GM12878 (cell line): Measurements from ENCODE around the gene KIF21B. TPM values are rescaled to one million over a fixed set of nuclear protein-coding genes. Genes with fewer than 3 reads are reported as not detected.

Source experiments
- ATAC-seq: fragments of 200-7000 bp; cut with Tn5 transposase; 3 replicates; pipeline ENCODE4 v1.9.1; 2020; ENCODE audit warnings: mild to moderate bottlenecking, moderate library complexity
- BruUV-seq: library from RNA; stranded (reverse); fragments of 400-500 nt; replicated peaks from 2 replicates; lab custom pipeline; 2021; lab: Mats Ljungman, UMichigan
- CTCF ChIA-PET: fragments of 300-600 bp; sonication (Branson Sonifier 250); formaldehyde crosslinking; extraction: SDS; loops from one replicate; lab custom pipeline; 2021; ENCODE audit warnings: inconsistent platforms; lab: Yijun Ruan, JAX
- POLR2A ChIA-PET: fragments of 350-600 bp; formaldehyde crosslinking; extraction: SDS; loops from one replicate; lab custom pipeline; 2021; ENCODE audit warnings: inconsistent platforms; lab: Charles Lee
- RAD21 ChIA-PET: fragments of 300-600 bp; sonication (Branson Sonifier 250); formaldehyde crosslinking; loops from one replicate; lab custom pipeline; 2023; ENCODE audit warnings: antibody characterized with exemption; ENCODE audit not compliant: unreplicated experiment; lab: Charles Lee
- SMC1A ChIA-PET: fragments of 300-600 bp; sonication (Branson Sonifier 250); formaldehyde crosslinking; loops from one replicate; lab custom pipeline; 2023; ENCODE audit not compliant: unreplicated experiment, uncharacterized antibody; lab: Charles Lee
- DNase-seq: peaks from one replicate; pipeline ENCODE4 v3.0.0-alpha.2; 2011; ENCODE audit warnings: low read depth, low spot score
- FAIRE-seq: peaks from 3 replicates; lab custom pipeline; 2011; peaks lifted over from hg19 to GRCh38; lab: Jason Lieb, UNC
- H2AFZ ChIP-seq: 2 replicates; pipeline ENCODE4 v1.6.0; 2011; ENCODE audit warnings: low read depth, low read length, control low read depth; ENCODE audit not compliant: control insufficient read depth
- H3K27ac ChIP-seq: 2 replicates; pipeline ENCODE4 v1.5.1; 2011; ENCODE audit warnings: control low read depth; ENCODE audit not compliant: control insufficient read depth, insufficient read depth
- H3K27me3 ChIP-seq, 2 experiments: replicated peaks in 1 of 2; 2 replicates each; pipeline versions ENCODE4 v1.6.0 to v1.6.1; 2011; ENCODE audit warnings: low read length in 1 of 2; ENCODE audit not compliant: control insufficient read depth in 2 of 2, insufficient read depth in 2 of 2
- H3K36me3 ChIP-seq, 2 experiments: 2 replicates each; pipeline ENCODE4 v1.5.1; 2011; ENCODE audit warnings: low read length in 1 of 2; ENCODE audit not compliant: control insufficient read depth in 2 of 2, insufficient read depth in 2 of 2
- H3K4me1 ChIP-seq: 2 replicates; pipeline ENCODE4 v1.6.1; 2011; ENCODE audit warnings: mild to moderate bottlenecking, low read length, moderate library complexity, mixed read lengths; ENCODE audit not compliant: control insufficient read depth, insufficient read depth
- H3K4me2 ChIP-seq: 2 replicates; pipeline ENCODE4 v1.6.0; 2011; ENCODE audit warnings: control low read depth; ENCODE audit not compliant: control insufficient read depth, insufficient read depth
- H3K4me3 ChIP-seq: fragments of 200-600 bp; sonication (generic); 2 replicates; pipeline ENCODE4 v1.5.1; 2016
- H3K79me2 ChIP-seq: 2 replicates; pipeline ENCODE4 v1.6.0; 2011; ENCODE audit warnings: low read length; ENCODE audit not compliant: control insufficient read depth, insufficient read depth
- H3K9ac ChIP-seq: 2 replicates; pipeline ENCODE4 v1.8.0; 2011; ENCODE audit warnings: low read length, control low read depth, mixed read lengths; ENCODE audit not compliant: control insufficient read depth, insufficient read depth
- H3K9me3 ChIP-seq: replicated peaks from 3 replicates; pipeline ENCODE4 v1.5.1; 2011; ENCODE audit warnings: mild to moderate bottlenecking, low read length; ENCODE audit not compliant: control insufficient read depth, insufficient read depth
- H4K20me1 ChIP-seq: 2 replicates; pipeline ENCODE4 v1.6.0; 2011; ENCODE audit not compliant: control insufficient read depth, insufficient read depth
- ATF3 ChIP-seq: IDR thresholded peaks from 2 replicates; pipeline ENCODE4 v1.6.1; 2011; ENCODE audit warnings: low read depth, mild to moderate bottlenecking, low read length, moderate library complexity, borderline replicate concordance; ENCODE audit errors: extremely low read depth
- BMI1 ChIP-seq: fragments of 450-650 bp; IDR thresholded peaks from 2 replicates; pipeline ENCODE4 v1.6.1; 2016; ENCODE audit warnings: mild to moderate bottlenecking, moderate library complexity, borderline replicate concordance
- CBFB ChIP-seq: IDR thresholded peaks from 2 replicates; pipeline ENCODE4 v1.6.1; 2016; ENCODE audit warnings: antibody characterized with exemption, low read depth
- EP300 ChIP-seq, 2 experiments: fragments of 150-350 bp in 1 of 2; IDR thresholded peaks; 2 replicates each; pipeline ENCODE4 v1.6.1; 2011 to 2012; ENCODE audit warnings: low read depth in 2 of 2, low read length in 2 of 2, borderline replicate concordance in 1 of 2, improper control_type of control experiment in 1 of 2, inconsistent platforms in 1 of 2; ENCODE audit not compliant: control insufficient read depth in 1 of 2
- LARP7 ChIP-seq: fragments of 450-650 bp; IDR thresholded peaks from 2 replicates; pipeline ENCODE4 v1.6.1; 2017; ENCODE audit warnings: mild to moderate bottlenecking
- MEF2A ChIP-seq: IDR thresholded peaks from 2 replicates; pipeline ENCODE4 v1.6.1; 2011; ENCODE audit warnings: low read depth, mild to moderate bottlenecking, low read length, moderate library complexity; ENCODE audit not compliant: insufficient read depth
- NR2C2 ChIP-seq: IDR thresholded peaks from 2 replicates; pipeline ENCODE4 v1.6.1; 2011; ENCODE audit warnings: borderline replicate concordance, low read depth; ENCODE audit not compliant: control insufficient read depth, insufficient read length
- PKNOX1 ChIP-seq: fragments of 450-650 bp; IDR thresholded peaks from 2 replicates; pipeline ENCODE4 v1.6.1; 2016; ENCODE audit warnings: mild to moderate bottlenecking
- RELB ChIP-seq: fragments of 450-650 bp; IDR thresholded peaks from 2 replicates; pipeline ENCODE4 v1.6.1; 2017; ENCODE audit warnings: low read depth, mild to moderate bottlenecking, moderate library complexity
- SRF ChIP-seq, 2 experiments: IDR thresholded peaks; 2 replicates each; pipeline ENCODE4 v1.6.1; 2011; ENCODE audit warnings: low read depth in 2 of 2, low read length in 2 of 2, mild to moderate bottlenecking in 1 of 2, moderate library complexity in 1 of 2
- WGBS: methylation state at CpG from one replicate; pipeline ENCODE4 v1.1.6; 2016; ENCODE audit warnings: low lambda C conversion rate; ENCODE audit not compliant: insufficient replicate concordance, insufficient coverage; ENCODE audit errors: missing lambda C conversion rate; 5-methylcytosine and 5-hydroxymethylcytosine counted together
- in situ Hi-C: fragments of 300-500 bp; cut with MboI; formaldehyde crosslinking; loops from 9 replicates; pipeline ENCODE4 v1.14.3; 2018; ENCODE audit warnings: mixed read lengths
- intact Hi-C: fragments of 100-400 bp; cut with micrococcal nuclease; formaldehyde crosslinking; loops from one replicate; pipeline ENCODE4 v1.14.2; 2022; ENCODE audit not compliant: unreplicated experiment
- polyA plus RNA-seq, 11 experiments: library from polyadenylated mRNA; depleted of rRNA in 4 of 11; unstranded in 6 of 11; stranded (reverse) in 5 of 11; fragments of >200 nt; fragmentation: Nextera tagmentation in 4 of 11; fragmentation: Illumina TruSeq in 1 of 11; extraction: Ambion mirVana in 4 of 11; extraction: Trizol in 1 of 11; gene quantifications; 1 replicate in 1 of 11; 2 replicates in 10 of 11; pipeline versions ENCODE4 v1.2.1 to v1.2.3, GENCODE V29; 2011 to 2016; ENCODE audit warnings: inconsistent platforms in 2 of 11, missing spikeins in 2 of 11, low read depth in 1 of 11
- total RNA-seq, 4 experiments: library from RNA; depleted of rRNA in 3 of 4; stranded (reverse); fragments of >200 nt in 3 of 4; fragmentation: Illumina TruSeq in 1 of 4; extraction: Trizol in 1 of 4; gene quantifications; 2 replicates each; pipeline versions ENCODE4 v1.2.1 to v1.2.3, GENCODE V29; 2013 to 2021

Gene KIF21B
- total and polyA plus RNA-seq, 10 of the 15 experiments (the other 5 are each of a cell fraction or from before 2014, with no cell fraction given): 2.3 to 47.7 (median 12.6) TPM

- H3K4me1 ChIP-seq: no peaks in the 10 kb centered on the region; the same call in 1 of the 2 replicates
These were observed 38.4 kb upstream of the KIF21B start for GRCh38 chr1:201061886-201062285.

DNA sequence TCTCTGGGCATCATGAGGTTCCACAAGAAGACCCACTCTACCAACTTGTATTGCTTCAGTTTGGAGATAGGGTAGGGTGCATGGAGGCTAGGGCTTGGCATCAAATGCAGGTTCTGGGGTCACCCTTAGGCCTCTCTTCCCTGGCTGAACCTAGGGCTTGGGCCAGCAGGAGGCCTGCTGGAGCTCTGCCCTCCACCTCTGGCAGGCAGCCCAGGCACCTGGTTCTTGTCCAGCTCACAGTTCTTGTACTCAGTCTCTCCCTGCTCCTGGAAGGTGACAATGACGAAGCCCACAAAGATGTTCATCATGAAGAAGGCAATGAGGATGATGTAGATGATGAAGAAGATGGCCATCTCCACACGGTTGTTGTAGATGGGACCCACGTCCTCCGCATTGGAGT, 37.5 kb upstream of the KIF21B start:
- Histone ChIP-seq H3K4me2 (no peak overlapping the region), H3K27me3 (peaks cover 0 to 3% of the 10 kb centered on the region in 2 experiments; a peak in 2 of 4 replicates), H3K4me3 (no peak overlapping the region), H4K20me1 (no peaks in the 10 kb centered on the region), H3K27ac (no peak overlapping the region), H2AFZ (no peak overlapping the region), H3K9me3 (no peaks in the 10 kb centered on the region), H3K79me2 (no peaks in the 10 kb centered on the region), H3K9ac (no peak overlapping the region), H3K36me3 (no peaks in the 10 kb centered on the region), H3K4me1 (no peaks in the 10 kb centered on the region; the same call in none of the 2 replicates)
- no peak for ATAC-seq
- ChIA-PET CTCF (no interaction called here), SMC1A (no interaction called here), RAD21 (no interaction called here), POLR2A (interaction anchor here (1.0 kb wide), 1 partner anchor 36 kb away, joined by 3 read pairs; no protein-coding TSS in a partner anchor)
- DNase-seq: no peak
- TF ChIP-seq MEF2A: no peak
- no peak for TF ChIP-seq EP300 (IDR thresholded peaks at IDR 0.05; ENCODE audit: borderline replicate concordance in 1 of 2, control insufficient read depth in 1 of 2, low read depth in 2 of 2, low read length in 2 of 2)
- TF ChIP-seq RELB: no peak
- no peak for TF ChIP-seq BMI1
- TF ChIP-seq ATF3: no peak
- no peak for TF ChIP-seq NR2C2
- TF ChIP-seq SRF (IDR thresholded peaks at IDR 0.05; ENCODE audit: low read depth in 2 of 2, low read length in 2 of 2): no peak
- no peak for TF ChIP-seq CBFB
- no peak for TF ChIP-seq PKNOX1
- FAIRE-seq: no peak
- in situ Hi-C loops: no loop called here
- 21% methylated on average over 4 of the region's 4 CpGs for WGBS
- no TSS peak for BruUV-seq
- intact Hi-C loops: no loop called here

More at GRCh38 chr1:201061886-201062285, 38.4 kb upstream of the KIF21B start:
- Histone ChIP-seq H3K79me2 (no peaks in the 10 kb centered on the region), H3K9ac (no peak overlapping the region), H3K27me3 (peaks cover 0 to 5% of the 10 kb centered on the region in 2 experiments; a peak in 2 of 4 replicates), H2AFZ (no peak overlapping the region), H3K4me2 (no peak overlapping the region), H3K36me3 (no peaks in the 10 kb centered on the region), H3K9me3 (no peaks in the 10 kb centered on the region), H3K27ac (no peak overlapping the region), H4K20me1 (no peaks in the 10 kb centered on the region), H3K4me3 (no peak overlapping the region)
- 37% methylated on average over 12 of the region's 12 CpGs for WGBS
- ChIA-PET POLR2A (no interaction called here), SMC1A (no interaction called here), CTCF (no interaction called here), RAD21 (no interaction called here)
- in situ Hi-C loops: no loop called here
- no peak for ATAC-seq
- intact Hi-C loops: no loop called here
- FAIRE-seq: no peak
- no TSS peak for BruUV-seq
- DNase-seq: no peak
- TF ChIP-seq LARP7: no peak
